GM19328 (cell line): ENCODE measurements around the gene ANAPC7.
"Not testable (repeated sequence)": the region's sequence is repeated elsewhere in the genome, so short reads cannot be mapped to it uniquely, and the experiment has no call there.

ENCODE experiments used
- ATAC-seq: cut with Tn5 transposase; IDR thresholded peaks from one replicate; pipeline ENCODE4 v1.9.1; 2021; ENCODE audit warnings: mild to moderate bottlenecking, moderate library complexity; ENCODE audit not compliant: unreplicated experiment

Gene ANAPC7

DNA sequence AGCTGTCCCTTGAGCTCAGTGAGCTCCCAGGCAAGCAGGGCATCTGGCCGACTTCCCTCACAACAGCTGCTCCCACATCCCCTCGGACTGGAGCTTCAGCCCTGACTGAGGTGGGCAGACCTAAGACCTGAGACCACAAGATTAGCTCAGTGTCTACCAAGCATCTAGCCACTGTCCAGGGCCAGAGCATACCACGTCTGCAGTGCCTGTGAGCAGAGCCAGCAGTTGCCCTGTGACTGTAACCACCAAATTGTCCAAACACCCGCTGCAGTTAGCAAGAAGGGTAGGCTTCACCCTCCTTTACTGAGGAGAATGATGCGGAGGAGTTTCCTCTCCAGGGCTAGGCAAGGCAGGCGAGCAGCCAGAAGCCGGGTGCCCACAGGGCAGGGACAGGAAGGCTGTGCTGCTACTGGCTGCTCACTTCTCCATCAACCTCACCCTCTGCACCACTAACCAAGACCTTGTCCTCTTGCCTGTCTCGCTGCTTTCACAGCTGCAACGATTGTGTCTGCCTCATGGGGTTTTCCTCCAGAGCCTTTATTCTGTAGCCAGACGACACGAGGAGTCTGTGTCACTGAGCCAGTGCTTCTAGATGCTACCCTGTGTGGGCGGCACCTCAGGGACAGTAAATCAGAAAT lies 53.9 kb downstream of the ANAPC7 start:
- ATAC-seq = no peak

DNA sequence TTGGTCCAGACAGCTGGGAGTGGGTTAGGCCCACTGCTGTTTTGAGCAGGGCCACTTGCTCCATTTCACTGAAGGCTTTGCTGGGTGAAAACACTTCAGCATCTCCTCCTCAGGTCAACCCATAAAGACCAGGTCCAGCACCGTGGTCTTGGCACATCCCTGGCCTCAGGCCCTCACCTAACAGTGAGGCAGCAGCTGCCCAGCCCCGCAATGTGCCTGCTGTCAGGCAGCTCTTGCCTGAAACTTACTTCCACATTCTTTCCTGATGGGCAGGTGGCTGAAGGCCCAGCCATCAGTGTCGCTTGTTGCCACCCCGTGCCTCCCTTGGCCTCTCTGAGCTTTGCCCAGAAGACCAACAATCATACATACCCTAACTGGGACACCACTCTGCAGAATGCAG lies 54.4 kb downstream of the ANAPC7 start:
- ATAC-seq = no peak

DNA sequence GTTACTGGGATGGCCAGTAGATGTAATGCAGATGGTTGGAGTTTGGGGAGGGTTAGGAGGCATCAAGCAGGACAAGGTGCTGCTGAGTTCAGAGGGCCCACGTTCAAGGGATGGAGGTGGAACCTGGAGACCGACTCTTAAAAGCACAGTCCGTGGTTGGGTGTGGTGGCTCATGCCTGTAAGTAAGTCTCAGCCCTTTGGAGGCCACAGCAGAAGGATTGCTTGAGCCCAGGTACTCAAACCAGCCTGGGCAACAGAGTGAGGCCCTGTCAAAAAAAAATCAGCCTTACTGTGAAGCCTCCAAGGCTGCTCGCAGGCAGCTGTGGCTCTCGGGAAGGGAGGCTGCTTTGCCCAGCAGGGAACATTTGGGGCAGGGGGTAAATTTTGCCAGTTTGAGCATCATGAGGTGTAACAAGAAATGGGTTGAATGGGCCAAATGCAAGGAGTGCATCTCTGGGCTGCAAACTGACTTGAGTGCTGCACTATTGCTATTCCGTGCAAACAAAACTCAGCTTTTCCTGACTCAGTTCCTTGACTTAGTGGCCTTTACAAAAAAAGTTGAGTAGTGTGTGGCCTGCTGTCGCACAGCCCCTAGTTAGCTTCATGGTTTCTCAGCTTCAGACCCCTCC lies 55.0 kb downstream of the ANAPC7 start:
- no peak for ATAC-seq

- no peak for ATAC-seq
These were observed 55.7 kb downstream of the ANAPC7 start for GRCh38 chr12:110347767-110348166.

GRCh38 chr12:110345963-110346362 lies 57.5 kb downstream of the ANAPC7 start:
- ATAC-seq = no peak

GRCh38 chr12:110345176-110345661 lies 58.3 kb downstream of the ANAPC7 start:
- ATAC-seq = no peak

GRCh38 chr12:110344657-110345056 lies 58.9 kb downstream of the ANAPC7 start:
- no peak for ATAC-seq

DNA sequence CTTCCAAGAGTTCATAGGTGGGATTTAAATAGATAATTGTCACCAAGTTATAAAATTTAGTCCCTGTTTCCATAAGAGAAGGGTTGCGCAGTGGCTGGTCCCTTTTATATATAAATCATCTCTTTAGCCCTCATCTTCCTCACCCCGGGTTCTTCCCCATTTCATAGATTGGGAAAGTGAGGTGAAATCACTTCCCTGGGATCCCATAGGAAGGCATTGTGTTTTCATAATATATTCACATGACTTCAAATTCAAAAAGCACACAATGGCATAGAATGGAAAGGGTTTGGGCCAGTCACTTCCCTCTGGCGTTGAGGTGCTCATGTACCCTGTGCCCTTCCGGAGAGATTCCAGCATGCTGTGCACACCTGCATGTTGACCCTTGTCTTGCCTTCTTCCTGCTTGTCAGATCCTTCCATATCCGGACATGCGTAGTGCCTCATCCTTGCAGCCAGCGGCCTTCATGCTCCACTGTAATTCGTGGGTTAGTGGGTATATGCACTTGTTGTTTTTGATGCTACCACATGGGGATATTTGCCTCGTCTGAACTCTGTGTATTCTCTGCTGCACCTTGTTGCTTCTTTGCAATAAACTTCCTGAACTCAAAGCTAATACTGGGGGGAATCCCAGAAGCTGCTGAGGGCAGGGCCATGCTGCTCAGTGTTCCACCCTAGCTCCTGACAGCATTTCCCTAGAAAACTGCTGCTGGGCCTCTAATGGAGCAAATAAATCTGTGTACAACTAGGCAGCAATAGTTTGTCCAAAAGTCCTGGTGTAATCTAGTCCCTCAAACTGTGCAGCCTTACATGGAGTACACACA lies 59.6 kb downstream of the ANAPC7 start:
- ATAC-seq = no peak

DNA sequence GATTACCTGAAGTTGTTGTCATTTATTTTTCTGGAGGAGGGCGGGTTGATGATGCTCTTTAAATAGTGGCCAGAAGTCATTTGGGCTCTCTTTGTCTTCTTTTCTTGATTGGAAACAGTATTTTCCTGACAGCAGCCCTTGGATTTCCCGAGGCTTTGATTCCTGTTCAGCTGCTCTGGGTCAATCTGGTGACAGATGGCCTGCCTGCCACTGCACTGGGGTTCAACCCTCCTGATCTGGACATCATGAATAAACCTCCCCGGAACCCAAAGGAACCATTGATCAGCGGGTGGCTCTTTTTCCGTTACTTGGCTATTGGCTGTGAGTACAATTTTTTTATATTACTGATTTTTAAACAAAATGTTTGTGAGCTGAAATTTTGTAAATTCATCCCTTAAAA lies 60.4 kb downstream of the ANAPC7 start:
- no peak for ATAC-seq

DNA sequence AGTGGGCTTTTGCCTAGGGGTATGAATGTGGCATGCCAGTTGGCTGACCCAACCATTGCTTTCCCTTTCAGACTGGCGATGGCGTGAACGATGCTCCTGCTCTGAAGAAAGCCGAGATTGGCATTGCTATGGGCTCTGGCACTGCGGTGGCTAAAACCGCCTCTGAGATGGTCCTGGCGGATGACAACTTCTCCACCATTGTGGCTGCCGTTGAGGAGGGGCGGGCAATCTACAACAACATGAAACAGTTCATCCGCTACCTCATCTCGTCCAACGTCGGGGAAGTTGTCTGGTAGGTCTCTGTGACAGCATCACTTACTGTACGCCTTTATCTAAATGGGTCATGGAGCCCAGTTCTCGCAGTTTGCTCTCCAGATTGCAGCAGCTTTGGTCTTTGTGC lies 61.4 kb downstream of the ANAPC7 start:
- no peak for ATAC-seq

GRCh38 chr12:110340706-110341105 lies 62.8 kb downstream of the ANAPC7 start:
- no peak for ATAC-seq

- not testable (repeated sequence) for ATAC-seq
These were observed 63.2 kb downstream of the ANAPC7 start for GRCh38 chr12:110340261-110340660.

- no peak for ATAC-seq
These were observed 64.1 kb downstream of the ANAPC7 start for GRCh38 chr12:110339184-110339952.

- no peak for ATAC-seq
These were observed 64.8 kb downstream of the ANAPC7 start for GRCh38 chr12:110338754-110339153.

- no peak for ATAC-seq
These were observed 65.4 kb downstream of the ANAPC7 start for GRCh38 chr12:110337912-110338710.

- ATAC-seq = no peak
These were observed 67.9 kb downstream of the ANAPC7 start for GRCh38 chr12:110335481-110336045.

GRCh38 chr12:110333201-110333600 lies 70.3 kb downstream of the ANAPC7 start:
- ATAC-seq = no peak

DNA sequence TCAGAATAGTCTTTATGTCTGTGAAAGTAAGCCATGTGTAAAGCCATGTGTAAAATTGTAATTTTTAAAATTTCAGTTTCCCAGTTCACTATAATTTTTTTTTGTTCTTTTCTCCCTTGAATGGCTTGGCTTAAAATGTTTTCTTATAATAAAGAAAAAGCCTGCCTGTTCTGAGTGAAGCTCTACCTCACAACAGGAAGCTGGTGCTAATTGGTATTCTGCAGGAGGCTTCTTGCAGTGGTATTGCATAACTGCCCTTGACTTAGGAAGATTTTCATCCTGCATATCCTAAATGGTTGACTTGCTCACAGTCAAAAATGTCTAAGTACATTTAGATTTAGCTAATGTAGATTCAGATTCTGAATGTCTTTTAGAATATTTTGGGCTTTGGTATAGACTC lies 73.0 kb downstream of the ANAPC7 start:
- no peak for ATAC-seq

DNA sequence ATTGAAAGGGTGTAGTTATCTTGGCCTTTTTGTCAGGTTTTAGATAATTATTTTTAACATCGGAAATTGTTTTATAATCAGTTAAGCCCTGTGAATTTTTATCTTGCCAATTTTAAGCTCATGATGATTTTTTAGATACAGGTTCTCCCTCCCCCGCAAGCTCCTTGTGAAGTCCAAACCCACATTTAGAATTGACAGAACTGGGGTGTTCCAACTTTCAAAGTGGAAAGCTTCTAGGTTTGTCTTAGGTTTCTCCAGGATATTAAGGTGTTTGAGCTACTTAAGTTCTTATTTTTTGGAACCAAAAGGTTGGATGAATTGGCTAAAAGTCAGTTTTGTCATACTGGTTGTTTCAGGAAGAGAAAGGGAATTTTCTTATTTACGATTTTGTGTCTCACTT lies 73.4 kb downstream of the ANAPC7 start:
- no peak for ATAC-seq

GRCh38 chr12:110329710-110330109 lies 73.8 kb downstream of the ANAPC7 start:
- ATAC-seq = no peak
